ENCODE measurements around the gene SVIL. TPM values are rescaled to one million over a fixed set of nuclear protein-coding genes. Genes with fewer than 3 reads are reported as not detected.
"Not testable (repeated sequence)": the region's sequence is repeated elsewhere in the genome, so short reads cannot be mapped to it uniquely, and the experiment has no call there.

SVIL gene
- total RNA-seq, 1 donor from 2014 or later: 302 TPM

DNA sequence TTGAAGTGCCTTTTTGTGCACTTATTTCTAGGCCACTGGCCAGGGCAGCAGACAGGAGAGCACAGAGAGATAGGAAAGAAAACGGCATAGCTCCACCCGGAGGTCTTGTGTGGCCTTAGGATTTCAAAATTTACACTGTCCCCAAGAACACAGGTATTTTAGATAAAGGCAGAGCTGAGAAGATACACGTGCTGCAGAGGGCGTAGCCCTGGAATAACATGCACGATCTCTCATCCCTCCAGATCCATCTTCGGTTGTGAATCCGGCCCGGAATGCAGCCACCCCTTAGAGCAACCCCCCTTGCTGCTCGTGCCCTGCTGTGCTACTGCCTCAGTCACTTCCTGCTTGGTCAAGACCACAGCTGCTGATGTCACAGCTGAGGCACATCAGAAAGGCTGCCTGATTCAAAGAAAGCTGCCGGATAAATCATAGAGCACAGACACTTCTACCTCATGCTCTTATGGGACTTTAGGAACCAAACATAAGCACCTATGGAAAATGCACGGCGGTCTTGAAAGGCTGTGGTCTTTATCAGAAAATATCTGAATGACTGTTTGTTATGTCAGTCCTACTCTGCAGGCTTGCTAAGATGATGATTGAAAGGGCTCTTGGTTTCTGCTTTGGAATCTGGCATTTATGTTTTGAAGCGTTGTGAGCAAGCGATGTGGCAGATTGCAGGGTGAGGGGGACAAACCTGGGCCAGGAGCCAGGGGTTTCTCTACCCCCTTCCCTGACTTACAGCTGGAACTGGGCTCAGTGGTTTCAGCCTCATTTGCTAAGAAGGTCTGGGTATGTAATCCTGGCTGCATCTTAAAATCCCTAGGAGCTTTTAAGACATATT, 152.0 kb downstream of the SVIL start:
- peak; percentile 58 for ATAC-seq
- DNase-seq: no peak
- intact Hi-C loops (cut with micrococcal nuclease): no loop called here

DNA sequence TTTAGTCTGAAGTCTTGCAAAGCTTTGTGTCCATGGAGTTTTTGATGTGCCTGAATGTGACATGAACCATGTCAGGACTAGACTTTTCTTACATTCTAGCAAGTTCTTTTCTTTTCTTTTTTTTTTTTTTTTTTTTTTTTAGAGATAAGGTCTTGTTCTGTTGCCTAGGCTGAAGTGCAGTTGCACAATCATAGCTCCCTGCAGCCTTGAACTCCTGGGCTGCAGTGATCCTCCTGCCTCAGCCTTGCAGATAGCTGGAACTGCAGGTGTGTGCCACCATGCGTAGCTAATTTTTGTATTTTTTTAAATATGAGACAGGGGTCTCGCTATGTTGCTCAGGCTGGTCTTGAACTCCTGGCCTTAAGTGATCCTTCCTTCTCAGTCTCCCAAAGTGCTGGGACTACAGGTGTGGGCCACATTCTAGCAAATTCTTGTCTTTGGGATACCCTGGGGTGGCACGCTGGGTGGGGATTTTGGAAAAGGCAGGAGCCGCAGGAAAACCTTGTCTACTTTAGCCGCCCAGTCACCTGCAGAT, 152.8 kb downstream of the SVIL start:
- ATAC-seq (peak; percentile 28), DNase-seq (no peak)
- intact Hi-C loops (cut with micrococcal nuclease): no loop called here

DNA sequence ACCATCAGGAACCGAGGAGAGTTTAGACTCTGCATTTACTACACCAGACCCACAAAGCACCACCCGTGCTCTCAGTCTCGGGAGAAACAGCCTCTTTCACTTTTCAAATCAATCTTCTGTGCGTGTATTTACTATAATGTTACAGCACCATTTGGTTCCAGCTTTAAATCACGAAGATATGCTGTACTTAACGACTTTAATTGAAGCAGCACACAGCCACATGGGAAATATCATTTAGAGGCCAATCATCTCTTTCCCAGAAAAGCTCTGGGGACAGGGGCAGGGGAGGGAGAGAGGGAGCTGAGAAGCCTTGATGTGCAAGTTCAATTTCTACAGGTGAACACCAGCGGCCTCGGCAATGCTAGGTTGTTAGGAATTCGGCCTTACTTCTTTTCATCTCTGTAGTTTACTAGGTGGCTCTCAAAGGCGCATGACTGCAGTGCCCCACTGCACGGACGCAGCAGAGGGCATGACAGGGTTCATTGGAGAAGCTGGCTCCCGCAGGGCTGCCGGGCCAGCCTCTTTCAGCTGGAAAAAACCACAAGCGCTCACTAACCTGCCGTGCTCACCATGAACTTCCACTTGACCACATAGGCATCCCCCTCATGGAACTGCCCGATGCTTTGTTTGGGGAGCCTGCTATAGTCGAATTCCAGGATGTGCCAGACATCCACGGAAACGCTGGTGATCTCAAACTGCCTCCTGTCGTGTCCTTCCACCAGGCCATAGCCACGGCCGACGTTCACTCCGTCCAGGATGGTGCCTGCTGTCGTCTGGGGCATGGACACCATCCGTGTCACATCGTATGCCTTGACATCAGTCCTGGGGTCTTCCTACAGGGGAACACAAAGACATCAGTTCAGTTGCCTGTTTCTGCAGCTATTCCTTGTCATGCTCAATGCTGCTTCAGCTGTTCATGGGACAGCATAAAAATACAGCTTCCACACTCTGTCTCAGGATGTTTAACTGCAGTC, 154.5 kb downstream of the SVIL start:
- intact Hi-C loops (cut with micrococcal nuclease): no loop called here
- ATAC-seq (no peak), DNase-seq (no peak)

DNA sequence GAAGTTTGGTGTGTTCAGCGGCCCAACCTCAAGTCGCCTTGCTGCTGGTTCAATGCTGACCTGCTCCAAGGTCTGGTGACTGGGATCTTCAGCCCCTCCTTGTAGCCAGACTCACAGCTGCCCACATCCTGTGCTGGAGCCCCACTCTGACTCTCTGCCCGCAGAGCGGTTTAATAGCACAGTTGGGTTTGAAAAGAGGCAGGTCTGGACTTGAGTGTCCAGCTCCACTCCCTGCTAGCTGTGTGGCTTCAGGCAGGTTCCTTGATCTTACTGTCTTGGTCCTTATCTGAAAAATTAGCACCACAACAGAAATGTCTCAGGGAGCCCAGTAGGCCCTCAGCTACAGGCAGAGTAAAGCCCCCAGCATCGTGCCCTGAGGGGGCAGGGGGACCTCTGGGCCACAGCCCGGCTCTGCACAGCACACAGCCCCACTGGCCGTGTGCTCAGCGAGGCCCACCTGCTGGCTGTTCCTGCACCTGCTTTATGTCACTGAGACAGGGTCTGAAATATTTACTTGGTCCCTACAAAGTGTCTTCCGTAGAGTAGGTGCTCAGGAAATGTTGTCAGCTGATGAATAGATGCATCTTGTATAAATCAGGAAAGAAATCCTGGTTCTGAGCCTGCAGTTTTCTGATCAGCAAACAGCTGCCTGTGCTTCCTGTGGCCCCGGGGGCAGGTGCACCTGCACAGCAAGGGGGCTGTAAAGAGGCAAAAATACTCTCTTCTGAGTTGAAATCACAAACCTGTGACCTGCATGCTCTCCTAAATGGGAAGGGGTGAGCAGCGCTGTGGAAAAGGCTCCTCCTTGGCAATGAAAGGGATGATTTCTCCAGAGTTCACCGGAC, 155.5 kb downstream of the SVIL start:
- DNase-seq (no peak), ATAC-seq (no peak)
- intact Hi-C loops (cut with micrococcal nuclease): no loop called here

DNA sequence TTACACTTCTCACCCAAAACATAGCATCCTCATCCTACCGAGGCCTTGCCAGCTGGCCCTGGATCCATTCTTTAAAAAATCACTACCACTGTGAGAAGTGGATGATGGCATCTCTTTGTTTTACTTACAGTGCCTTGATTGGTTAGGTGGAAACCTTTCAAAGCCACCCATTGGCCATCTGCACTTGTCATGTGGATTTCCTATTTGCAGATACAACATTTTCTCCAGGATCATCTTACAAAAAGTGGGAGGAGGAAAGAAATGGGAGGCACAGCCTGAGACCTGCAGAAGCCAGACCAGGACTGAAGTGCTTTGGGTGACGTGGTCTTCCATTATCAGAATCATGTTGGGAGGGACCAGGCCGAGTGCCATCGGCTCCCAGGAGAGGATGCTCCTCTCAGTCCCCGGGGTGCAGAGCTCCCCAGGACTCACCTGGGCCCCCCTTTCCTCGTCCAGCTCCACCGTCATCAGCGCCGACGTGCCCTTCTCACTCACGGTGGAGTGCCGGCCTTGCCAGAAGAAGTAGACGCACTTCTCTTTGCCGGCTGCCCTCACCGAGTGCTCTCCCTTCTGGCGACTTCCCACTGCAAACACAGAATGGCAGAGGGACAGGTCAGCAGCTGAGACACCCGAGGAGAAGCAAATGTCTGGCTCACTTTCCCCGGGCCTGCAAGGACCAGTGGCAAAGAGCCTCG, 161.2 kb downstream of the SVIL start:
- ATAC-seq: peak; percentile 52
- intact Hi-C loops (cut with micrococcal nuclease): no loop called here
- peak; percentile 44 for DNase-seq

DNA sequence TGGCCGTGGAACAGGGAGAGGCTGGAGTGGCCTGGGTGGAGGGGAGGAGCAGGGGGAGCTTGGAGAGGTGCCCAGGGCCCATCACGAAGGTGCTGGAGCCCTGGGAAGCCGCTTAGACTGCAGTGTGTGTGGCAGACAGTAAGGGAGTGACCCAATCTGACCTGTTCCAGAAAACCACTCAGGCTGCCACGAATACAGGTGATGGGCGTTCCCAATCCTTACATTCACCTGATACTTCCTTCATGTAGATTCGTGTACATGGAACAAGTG, 161.7 kb downstream of the SVIL start:
- intact Hi-C loops (cut with micrococcal nuclease): no loop called here
- ATAC-seq: peak; percentile 62
- peak; percentile 56 for DNase-seq

DNA sequence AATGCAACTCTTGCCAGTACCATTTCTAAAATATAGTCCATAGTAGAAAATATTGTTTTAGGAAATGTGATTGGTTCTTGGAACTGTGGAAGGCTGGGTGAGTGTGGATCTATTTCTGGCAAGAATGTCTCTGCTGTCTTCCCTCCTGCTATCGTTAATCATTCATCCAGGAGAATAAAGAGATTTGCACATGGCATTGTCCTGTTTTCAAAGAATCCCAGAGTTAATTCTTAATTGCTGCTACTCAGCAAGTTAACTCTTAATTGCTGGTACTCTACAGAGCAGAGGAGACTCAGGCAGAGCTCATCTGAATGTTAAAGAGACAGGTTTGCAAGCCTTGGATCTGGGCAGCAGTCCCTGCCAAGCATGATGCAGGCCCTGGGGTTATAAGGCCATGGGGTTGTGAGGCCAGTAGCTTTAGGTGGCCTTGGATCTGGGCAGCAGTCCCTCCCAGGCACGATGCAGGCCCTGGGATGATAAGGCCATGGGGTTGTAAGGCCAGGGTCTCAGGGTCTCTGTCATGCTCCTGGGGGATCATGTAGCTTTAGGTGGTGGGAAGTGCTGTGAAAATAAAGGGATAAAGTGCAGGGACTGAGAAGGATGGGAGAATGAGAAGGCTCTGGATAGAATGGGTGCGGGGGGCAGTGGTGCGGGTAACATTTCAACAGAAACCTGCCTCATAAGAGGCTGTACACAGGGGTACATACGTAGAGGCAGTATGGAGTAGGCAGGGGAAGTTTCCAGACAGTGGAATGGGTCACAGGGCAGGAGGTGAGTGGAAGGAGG, 162.3 kb downstream of the SVIL start:
- no peak for DNase-seq
- intact Hi-C loops (cut with micrococcal nuclease): no loop called here
- peak; percentile 2 for ATAC-seq

DNA sequence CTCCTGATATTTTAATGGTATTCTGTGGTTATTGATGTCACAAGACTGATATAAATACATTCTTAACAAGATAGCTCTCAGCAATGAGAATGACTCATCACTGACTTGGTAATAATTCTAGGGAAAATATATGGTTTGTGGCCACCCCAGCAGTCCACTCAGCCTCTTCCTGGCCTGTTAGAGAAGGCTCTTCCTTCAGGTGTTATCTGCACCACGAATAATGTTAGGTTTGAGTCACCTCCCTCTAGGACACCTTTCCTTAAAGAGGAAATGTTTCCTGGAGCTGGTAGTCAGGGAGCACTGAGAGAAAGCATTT, 163.3 kb downstream of the SVIL start:
- ATAC-seq: no peak
- intact Hi-C loops (cut with micrococcal nuclease): no loop called here
- DNase-seq: no peak

DNA sequence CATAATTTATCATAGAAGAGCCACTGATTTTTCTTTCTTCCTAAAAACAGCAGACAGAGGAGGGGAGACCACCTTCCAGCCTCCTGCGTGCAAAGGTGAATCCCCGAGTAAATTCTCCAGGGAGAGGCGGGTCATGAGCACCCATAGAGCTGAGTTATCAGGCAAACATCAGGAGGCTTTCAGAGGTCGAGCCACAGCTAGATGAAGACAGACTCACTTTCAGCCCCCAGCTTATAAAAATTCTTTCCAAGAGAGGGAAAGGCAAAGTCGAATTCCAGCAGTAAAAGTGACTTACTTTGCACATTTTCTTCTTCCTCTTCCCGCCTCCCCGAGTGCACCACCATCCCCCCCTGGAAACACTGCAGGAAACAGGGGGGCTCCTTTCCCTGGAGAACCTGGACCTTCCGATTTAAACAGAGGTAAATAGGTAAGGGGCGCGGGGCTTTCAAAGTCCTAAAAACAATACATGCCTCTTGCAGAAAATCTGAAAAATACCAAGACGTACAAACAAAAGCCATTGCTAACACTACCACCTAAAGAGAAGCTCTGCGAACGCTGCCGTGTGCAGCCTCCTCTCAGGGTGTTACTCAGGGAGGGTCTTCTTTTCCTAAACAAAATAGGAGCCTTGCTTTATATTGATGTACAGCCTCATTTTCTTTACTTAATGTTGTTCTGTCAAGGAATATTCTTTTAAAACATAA, 163.8 kb downstream of the SVIL start:
- ATAC-seq (no peak), DNase-seq (no peak)
- intact Hi-C loops (cut with micrococcal nuclease): no loop called here

DNA sequence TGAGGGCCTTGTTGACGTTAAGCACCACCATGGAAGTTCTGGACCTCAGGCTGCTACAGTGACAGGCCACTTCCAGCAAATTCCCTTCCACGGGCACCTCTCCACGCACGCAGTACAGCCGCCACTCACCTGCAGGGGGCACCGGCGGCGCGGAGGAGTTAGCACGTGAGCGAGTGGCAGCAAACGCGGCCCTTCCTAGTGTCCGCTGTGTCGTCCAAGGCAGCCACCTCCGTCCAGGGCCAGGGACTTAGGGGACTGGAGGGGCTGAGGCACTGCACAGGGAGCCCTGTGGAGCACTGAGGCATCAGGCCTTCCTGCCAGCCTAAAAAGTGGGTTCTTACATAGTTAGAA, 164.4 kb downstream of the SVIL start:
- ATAC-seq (peak; percentile 38), DNase-seq (peak; percentile 71)
- intact Hi-C loops (cut with micrococcal nuclease): no loop called here

DNA sequence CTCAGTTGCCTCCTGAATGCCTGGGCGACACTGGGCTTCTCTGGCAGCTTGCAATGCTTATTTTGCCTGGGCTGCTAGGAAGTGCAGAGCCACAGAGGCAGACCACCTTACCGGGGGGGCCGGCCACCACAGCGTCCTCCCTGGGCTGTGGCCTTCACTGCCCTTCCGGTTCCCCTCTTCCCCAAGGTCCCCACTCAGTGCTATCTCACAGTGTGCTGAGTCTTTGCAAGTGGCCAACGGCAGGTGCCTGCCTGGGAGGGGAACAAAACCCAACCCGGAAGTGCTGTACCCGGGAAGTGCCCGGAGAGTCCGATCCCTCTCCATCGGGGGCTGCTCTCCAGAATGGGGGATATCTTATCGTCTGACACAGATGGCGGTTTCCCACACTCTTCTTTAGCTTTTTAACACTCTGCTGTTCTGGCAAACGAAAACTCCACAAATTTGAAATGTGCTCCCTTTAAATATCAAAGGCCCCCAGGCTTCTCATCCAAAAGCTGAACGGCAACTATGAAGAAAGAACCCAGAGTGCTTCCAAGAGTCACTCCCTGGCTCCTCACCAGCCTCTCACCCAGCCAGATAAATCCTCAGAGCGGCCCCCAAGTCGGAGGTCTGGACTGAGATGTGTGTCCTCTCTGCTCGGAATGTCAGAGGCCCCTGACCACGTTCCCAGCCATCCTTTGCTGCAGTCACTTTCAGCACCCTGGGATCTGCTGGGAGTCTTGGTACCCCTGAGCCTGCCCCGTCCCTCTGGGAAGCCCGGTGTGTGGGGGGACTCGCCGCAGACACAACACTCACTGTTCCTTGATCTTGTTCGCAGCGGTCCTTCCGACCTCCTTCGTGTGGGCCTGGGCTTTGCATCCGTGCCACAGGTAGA, 165.1 kb downstream of the SVIL start:
- ATAC-seq: no peak
- intact Hi-C loops (cut with micrococcal nuclease): no loop called here
- DNase-seq: no peak

DNA sequence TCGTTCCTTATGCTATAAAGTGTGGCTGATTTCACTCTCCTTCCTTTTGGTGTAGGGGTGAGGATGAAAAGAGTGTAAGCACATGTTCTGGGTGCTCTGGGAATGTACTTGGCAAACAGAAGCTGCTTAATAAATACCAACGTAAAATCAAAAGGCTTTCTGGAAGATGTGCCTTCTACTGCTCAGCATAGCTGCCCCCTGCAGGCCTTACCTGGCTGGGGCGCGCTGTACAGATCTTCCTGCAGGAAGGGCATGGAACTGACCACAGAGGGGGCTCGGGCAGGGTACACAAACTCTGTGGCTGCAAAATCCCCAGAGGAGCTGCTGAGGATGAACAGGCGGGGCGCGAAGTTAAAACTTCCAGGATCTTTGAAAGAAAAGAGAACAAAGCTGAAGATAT, 169.4 kb downstream of the SVIL start:
- no peak for ATAC-seq
- DNase-seq: no peak
- intact Hi-C loops (cut with micrococcal nuclease): no loop called here

DNA sequence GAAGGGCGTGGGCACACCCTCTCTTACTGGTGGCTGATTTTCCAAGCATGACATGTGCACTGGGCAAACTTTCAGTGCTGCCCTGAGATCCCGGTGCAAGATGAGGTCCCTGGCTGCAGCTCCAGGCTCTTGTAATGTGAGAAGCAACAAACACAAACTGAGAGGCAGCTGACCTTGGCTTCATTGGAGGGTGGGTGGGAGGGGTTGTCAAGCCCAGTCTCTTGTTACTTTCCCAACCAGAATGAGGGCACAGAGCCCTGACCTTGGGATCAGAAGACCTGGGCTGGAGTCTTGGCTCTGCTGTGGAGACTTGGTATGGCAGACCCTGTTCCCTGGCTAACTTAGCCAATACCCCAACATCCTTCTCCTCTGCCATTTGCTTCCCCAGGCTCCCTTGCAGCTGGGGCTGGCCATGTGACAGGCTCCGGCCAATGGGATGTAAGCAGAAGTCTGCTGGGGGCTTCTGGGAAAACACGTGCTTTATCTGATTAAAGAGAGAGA, 170.1 kb downstream of the SVIL start:
- intact Hi-C loops (cut with micrococcal nuclease): not testable (repeated sequence)
- DNase-seq (peak; percentile 70), ATAC-seq (peak; percentile 82)

DNA sequence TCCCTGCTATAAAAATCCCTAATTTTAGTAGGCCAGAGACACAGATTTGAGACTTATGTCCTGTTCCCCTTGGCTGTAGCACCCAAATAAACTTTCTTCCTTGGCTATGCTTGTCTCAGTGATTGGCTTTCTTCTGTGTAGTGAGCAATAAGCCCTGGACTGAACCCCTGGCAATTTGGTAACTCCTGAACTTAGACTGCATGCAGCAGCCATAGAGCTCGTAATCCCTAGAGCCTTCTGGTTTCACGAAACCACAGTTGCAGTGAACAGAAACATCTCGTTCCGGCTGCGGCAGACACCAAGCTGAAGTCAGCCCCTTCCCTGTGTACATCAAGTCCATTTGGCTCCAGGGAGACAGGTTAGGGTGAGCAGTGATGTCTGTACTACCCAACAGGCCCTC, 173.7 kb downstream of the SVIL start:
- ATAC-seq (no peak), DNase-seq (no peak)
- intact Hi-C loops (cut with micrococcal nuclease): no loop called here

DNA sequence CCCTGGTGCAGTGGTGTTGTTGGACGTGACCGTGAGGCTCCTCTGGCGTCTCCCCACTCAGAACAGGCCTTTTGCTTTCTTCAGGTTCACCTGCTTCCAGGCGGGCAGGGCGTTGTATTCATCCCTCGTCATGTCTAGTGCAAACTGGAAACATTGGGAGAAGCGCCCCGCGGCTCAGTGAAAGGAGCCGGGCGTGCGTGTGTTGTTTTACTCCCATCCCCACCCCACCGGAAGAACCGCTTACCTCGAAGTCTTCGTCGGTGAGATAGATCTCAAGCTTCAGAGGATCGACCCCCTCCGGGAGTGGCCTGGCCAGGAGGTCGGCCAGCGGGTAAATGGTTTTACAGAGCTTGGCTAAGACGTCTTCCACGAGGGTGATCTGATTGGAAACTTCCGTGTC, 176.6 kb downstream of the SVIL start:
- ATAC-seq: peak; percentile 12
- intact Hi-C loops (cut with micrococcal nuclease); DNase-seq: not testable (repeated sequence)

DNA sequence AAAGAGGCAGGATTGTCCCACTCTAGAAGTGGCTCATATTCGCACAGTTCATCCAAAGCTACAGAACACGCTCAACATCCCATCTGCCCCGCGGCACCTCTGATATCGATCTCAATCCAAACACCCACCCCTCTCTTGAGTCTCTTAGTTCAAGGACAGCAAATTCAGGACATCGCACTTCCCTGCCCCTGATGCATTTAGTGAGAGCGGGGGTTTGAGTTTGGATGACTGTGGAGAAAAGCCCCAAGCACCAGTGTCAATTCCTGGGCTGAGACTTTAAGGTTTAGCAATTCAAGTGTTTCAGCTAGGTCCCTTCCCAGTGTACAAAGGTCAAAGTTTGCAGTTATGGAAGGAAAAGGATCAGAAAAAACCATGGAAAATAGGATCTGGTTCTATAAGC, 179.7 kb downstream of the SVIL start:
- intact Hi-C loops (cut with micrococcal nuclease): no loop called here
- DNase-seq: no peak
- no peak for ATAC-seq

DNA sequence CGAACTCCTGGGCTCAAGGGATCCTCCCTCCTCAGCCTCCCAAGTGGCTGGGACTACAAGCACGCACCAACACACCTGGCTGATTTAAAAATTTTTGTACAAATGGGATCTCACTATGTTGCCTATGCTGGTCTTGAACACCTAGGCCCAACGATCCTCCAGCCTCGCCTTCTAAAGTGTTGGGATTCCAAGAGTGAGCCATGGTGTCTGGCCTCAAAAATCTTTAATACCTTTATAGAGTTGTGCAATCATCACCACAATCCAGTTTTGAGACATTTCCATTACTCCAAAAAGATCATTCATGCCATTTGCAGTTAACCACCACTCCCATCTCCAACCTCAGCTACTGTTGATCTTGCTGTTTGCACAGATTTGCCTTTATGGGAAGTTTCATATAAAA, 180.5 kb downstream of the SVIL start:
- intact Hi-C loops (cut with micrococcal nuclease): no loop called here
- ATAC-seq (no peak), DNase-seq (no peak)

Data from left ventricle myocardium superior (tissue), 1 donor.